Hematopoietic multipotent progenitor cell treated with erythropoietin and hydrocortisone succinate and interleukin-3 and kit ligand, for 8 days (in vitro differentiated cells): ENCODE measurements around the gene ZNF697.

ENCODE experiments used
- DNase-seq: peaks from one replicate; pipeline ENCODE4 v3.0.0-alpha.2; 2015

ZNF697 gene

GRCh38 chr1:119662034-119662437 lies 14.0 kb upstream of the ZNF697 start:
- peak; percentile 25 for DNase-seq

DNA sequence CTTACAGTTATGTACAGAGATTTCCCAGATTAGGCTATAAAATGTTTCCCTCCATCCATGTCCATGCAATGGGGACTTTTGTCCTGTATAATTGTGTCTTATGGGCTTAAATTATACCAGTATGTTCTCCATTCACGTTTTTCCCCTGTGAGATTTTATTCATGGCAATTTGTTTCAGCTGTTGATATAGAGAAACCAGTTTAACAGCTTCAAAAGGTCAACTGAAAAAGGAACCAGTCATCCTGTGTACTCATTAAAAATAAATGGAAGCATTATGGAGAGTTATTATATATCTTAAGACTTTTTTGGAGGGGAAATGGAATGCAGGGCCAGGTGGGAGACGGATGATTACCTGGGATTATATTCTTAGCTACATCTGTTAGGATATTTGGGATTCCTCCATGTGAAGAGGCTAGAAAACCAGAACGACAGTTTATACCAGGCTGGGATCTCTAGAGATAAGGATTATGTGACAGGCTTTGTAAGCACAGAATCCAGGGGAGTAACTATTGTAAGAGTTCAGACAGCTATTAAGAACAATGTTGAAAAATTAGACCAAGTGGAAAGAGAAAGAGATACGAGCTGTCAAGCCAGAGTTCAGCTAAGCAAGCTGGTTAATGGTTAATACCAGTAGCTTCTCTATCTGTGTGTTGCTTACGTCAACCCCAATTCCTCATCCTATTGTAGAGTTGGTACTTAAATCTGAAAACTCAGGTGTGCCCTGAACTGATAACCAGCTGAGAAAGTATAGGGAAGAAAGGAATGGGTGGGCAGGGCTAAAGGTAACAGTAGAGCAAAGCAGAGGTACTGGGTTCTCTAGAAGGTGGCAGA lies 12.4 kb upstream of the ZNF697 start:
- no peak for DNase-seq

- DNase-seq = no peak
Measured at GRCh38 chr1:119659628-119660027, 11.6 kb upstream of the ZNF697 start.

DNA sequence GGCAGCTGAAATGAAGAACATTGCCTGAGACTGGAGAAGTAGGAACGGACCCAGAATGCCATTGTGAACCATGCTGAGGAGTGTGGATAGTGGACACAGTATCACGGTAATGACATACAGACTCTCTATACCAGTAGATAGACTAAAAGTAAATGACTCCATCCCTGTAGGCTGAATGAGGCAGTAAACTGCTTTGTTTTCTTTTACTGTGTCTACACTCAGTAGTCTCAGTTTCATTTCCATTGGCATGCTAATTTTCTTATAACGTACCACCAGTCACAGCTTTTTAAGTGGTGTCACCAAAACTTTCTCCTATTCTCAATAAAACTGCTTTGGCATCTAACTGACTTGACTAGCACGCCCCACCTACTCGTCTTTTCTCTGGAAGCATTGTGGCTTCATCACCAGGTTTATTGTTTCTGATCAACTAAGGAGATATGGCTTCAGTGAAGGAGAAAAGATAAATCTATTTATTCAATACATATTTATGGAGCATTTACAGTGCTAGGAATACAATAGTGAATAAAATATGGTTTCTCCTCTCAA lies 8.4 kb upstream of the ZNF697 start:
- DNase-seq = no peak

DNA sequence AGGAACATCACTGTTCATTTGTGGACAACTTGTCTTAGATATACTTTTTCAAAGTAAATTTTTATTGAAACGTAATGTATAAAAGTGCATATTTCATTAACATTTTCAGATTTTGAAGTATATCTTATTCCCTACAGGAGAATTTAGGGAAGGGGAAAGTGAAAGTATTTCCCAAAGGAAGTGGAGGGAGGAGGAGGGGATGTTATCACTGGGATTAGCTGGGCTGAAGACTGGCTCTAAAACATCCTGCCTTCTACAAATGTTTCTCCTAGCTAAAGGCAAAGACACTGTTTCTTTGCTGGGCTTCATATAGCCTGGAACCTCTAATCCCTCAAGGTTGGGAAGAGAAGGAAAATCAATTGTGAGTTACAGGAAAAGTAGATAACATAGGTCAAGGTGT lies 7.1 kb upstream of the ZNF697 start:
- DNase-seq = no peak

DNA sequence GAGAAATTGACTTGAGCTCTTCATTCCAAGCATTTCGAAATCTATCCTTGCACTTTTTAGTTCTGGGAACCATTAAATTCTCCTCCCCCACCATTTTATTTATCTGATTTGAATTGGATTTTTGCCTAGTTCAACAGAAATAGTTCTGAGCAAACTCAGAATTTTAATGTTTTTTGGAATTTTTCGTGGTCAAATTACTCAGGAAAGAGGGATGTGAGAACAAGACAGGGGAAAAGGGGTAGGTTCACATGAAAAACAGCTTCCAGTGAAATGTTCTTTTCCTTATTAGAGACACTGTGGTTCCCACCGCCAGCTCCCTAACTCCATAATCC lies 5.7 kb upstream of the ZNF697 start:
- no peak for DNase-seq

DNA sequence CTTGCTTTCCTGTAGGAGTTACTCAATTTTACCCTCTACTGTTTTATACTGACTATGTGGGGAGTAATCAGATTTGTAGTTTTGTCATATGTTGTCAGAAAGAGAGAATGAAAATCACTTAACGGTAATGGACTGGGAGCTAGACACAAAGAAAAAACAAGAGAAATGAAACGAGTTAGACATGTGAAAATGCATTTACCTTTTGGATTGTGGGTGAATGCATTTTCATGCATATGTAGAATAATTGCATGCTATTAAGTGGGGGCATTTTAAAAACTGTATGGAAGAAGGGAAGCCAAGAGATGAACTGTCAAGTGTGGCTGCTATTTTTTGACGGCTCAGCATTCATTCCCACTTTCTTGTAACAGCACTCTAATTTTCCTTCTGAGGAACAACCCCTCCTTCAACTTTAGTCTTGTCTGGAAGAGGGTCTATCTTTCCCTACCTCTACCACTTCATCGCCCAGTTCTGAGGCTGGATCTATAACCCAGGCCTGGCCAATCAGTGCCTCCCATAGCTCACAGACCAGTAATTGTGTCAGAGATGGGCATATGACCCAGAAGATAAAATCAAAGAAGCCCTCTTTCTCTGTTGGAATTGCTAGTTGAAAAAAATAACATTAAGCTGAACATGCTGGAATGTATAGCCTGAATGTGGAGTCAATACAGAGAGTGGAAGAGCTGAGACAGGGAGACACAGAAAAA lies 5.2 kb upstream of the ZNF697 start:
- no peak for DNase-seq

- DNase-seq = no peak
Measured at GRCh38 chr1:119652587-119652986, 4.5 kb upstream of the ZNF697 start.

DNA sequence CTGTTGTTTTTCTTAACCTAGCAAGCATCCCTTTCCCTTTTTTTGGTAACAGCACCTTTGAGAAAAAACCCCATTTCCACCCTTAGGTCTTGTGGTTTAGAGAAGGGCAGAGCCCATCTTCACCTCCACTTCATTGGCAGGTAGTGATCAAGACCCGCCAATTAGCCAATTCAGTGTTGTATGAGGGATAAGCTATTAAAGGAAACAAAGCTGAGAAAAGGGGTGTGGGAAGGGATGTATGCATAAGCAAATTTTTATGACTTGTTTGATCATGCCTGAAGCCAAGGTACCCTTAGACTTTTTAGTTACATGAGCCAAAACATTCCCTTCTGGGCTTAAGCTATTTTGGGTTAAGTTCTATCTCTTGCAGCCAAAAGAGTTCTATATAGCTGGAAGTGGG lies 3.6 kb upstream of the ZNF697 start:
- DNase-seq = no peak

DNA sequence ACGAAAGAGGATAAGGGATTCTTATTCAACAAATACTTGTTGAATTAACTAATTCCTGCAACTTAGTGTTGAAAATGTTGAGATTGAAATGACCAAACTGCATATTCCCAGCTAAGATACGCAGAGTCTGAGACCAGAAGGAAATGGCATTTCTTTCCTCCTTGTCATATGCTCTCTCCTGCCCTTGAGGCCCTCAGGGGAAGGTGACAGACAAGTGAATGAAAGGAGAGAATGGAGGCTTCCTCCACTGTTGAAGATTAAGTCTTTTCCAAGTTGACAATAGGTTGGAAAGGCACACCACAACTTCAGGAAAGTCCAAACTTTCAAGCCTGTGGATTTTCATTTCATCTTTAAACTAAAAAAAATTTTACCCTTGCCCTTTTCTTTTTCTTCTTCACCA lies 3.1 kb upstream of the ZNF697 start:
- no peak for DNase-seq

DNA sequence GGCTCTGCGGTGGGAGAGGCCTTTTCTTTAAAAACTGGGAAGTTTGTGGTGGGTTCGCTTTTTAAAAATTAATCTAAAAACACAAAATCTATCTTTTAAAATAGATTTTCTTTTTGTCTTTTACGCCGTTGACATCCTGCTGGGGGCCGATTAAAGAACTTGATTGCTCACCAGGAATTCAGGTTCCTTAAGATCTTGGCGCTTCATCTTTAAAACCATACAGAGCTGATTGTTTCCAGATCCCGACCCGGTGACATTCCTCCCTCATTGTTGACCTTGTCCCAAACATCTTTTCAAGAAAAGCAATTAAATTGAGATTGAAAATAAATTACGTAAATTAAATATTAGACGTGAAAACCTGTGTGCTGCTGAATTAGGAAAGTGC lies 546 bp upstream of the ZNF697 start:
- DNase-seq = no peak

GRCh38 chr1:119647228-119647733 lies 785 bp downstream of the ZNF697 start:
- DNase-seq = no peak

GRCh38 chr1:119646521-119647227 lies 1.4 kb downstream of the ZNF697 start:
- no peak for DNase-seq

DNA sequence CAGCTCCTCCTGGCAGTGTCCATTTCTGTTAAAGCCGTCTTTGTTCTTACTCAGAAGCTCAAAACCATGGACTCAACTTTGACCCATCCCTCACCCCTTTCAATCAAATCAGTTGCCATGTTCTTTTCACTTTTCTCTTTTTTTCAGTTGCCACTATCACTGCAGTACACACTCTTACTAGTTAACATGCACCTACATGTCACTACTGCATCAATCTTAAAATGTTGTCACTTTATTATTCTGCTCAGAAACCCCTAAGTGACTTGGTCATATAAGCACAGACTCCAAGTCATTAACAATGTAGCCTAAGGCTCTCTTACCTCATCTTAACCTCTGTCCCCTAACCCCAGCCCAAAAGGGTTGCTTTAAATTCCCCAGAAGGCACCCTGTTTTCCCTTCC lies 9.0 kb downstream of the ZNF697 start:
- no peak for DNase-seq

DNA sequence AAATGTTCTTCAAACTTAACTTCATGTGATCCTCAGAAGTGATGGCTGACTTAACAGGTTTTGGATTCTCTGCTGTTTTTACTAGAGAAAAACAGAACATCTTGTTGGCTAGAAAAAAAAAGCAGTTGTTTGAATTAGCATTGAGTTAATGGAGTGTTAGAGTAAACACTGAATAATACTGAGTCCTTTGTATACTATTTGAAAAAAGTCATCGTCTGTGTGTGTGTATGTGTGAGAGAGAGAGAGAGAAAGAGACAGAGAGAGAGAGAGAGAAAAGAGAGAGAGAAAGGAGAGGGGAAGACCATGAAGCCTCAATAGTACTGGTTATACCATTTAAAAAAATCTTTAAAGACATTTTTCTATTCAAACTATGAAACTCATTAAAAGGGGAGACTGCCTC lies 10.4 kb downstream of the ZNF697 start:
- DNase-seq = no peak

GRCh38 chr1:119636491-119637089 lies 11.5 kb downstream of the ZNF697 start:
- peak; percentile 24 for DNase-seq

GRCh38 chr1:119635811-119636390 lies 12.2 kb downstream of the ZNF697 start:
- DNase-seq = no peak

GRCh38 chr1:119634016-119634415 lies 14.1 kb downstream of the ZNF697 start:
- DNase-seq = no peak

DNA sequence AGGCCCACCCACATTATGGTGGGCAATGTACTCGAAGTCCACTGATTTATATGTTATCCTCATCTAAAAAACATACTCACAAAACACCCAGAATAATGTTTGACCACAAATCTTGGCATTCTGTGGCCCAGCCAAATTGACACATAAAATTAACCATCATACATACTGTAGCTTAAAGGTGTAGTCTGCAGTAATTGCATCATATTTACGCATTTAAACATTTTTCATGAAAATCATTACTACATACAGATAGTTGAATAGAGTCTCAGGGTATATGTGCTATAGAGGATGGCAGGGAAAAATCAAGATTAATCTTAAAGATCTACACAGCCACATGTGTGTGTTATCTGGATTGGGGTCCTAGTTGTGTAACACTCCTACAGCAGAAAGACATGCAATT lies 14.5 kb downstream of the ZNF697 start:
- DNase-seq = no peak

DNA sequence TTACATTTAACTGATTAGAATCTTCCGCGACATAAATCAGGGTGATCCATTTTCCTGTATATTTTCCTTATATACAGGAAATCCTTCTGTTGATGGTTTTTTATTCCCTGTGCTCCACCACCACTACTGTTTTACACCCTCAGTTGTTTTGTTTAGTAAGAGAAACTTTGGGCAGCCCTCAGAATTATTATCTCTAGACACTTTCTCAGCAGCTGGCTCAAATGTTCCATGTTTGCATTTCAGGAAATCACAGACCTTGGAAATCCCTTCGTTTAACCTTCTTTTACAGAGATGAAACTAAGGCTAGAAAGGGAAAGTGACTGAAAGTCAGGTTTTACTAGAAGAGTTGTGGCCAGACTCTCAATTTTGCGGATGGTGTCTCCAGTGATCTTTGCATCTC lies 15.2 kb downstream of the ZNF697 start:
- no peak for DNase-seq

- DNase-seq = no peak
Measured at GRCh38 chr1:119632103-119632490, 16.0 kb downstream of the ZNF697 start.

- peak; percentile 80 for DNase-seq
Measured at GRCh38 chr1:119631433-119632102, 16.5 kb downstream of the ZNF697 start.
